Stimulated activated CD4-positive, alpha-beta T cell treated with anti-CD3 and anti-CD28 coated beads, Interleukin-4, amount 100 ng/mL, for 4 hours (primary cell): ENCODE measurements around the gene BCR.

Experiments
- DNase-seq, 2 experiments: peaks; one replicate each; pipeline ENCODE4 v3.0.0-alpha.2; 2020

The BCR gene

GRCh38 chr22:23263651-23264555, 83.6 kb downstream of the BCR start:
- DNase-seq, result peak in 1 of 2 experiments; percentile 39

GRCh38 chr22:23264610-23265367, 84.5 kb downstream of the BCR start:
- DNase-seq, result no peak

GRCh38 chr22:23265368-23265700, 85.0 kb downstream of the BCR start:
- DNase-seq, result no peak

GRCh38 chr22:23266780-23267179, 86.5 kb downstream of the BCR start:
- no peak for DNase-seq

- no peak for DNase-seq
These were observed 87.1 kb downstream of the BCR start for GRCh38 chr22:23267226-23268043.

- DNase-seq, result no peak
These were observed 87.9 kb downstream of the BCR start for GRCh38 chr22:23268139-23268712.

GRCh38 chr22:23268877-23269276, 88.6 kb downstream of the BCR start:
- DNase-seq, result no peak

- DNase-seq, result no peak
These were observed 89.3 kb downstream of the BCR start for GRCh38 chr22:23269441-23270211.

- no peak for DNase-seq
These were observed 90.0 kb downstream of the BCR start for GRCh38 chr22:23270212-23270733.

GRCh38 chr22:23270798-23271596, 90.7 kb downstream of the BCR start:
- no peak for DNase-seq

GRCh38 chr22:23271597-23271908, 91.2 kb downstream of the BCR start:
- DNase-seq, result no peak

GRCh38 chr22:23272371-23272770, 92.1 kb downstream of the BCR start:
- DNase-seq, result no peak

GRCh38 chr22:23272834-23273233, 92.5 kb downstream of the BCR start:
- DNase-seq, result no peak

- no peak for DNase-seq
These were observed 93.3 kb downstream of the BCR start for GRCh38 chr22:23273445-23274145.

GRCh38 chr22:23274146-23274526, 93.8 kb downstream of the BCR start:
- no peak for DNase-seq

GRCh38 chr22:23274891-23275694, 94.8 kb downstream of the BCR start:
- no peak for DNase-seq

GRCh38 chr22:23275751-23276150, 95.4 kb downstream of the BCR start:
- DNase-seq, result no peak

GRCh38 chr22:23276656-23277582, 96.6 kb downstream of the BCR start:
- DNase-seq, result no peak
